K562 (cell line): ENCODE data around the gene ATP6V1G2. TPM values are rescaled to one million over a fixed set of nuclear protein-coding genes. Genes with fewer than 3 reads are reported as not detected.
A peak's percentile ranks its signal among the peaks of the same experiment; 100 is the strongest.

Source experiments
- ATAC-seq: fragments of 200-7000 bp; cut with Tn5 transposase; 3 replicates; pipeline ENCODE4 v1.9.1; 2020; ENCODE audit warnings: moderate library complexity
- BruUV-seq: library from RNA; stranded (reverse); fragments of 400-500 nt; replicated peaks from 2 replicates; lab custom pipeline; 2021; lab: Mats Ljungman, UMichigan
- CTCF ChIA-PET: fragments of 300-600 bp; formaldehyde crosslinking; extraction: SDS; loops from one replicate; lab custom pipeline; 2021; ENCODE audit warnings: low intra/inter-chr PET ratio; lab: Yijun Ruan, JAX
- POLR2A ChIA-PET: fragments of 300-600, 350-650 bp; sonication (Branson Sonifier 250); formaldehyde crosslinking; extraction: SDS; loops from one replicate; lab custom pipeline; 2021; ENCODE audit warnings: antibody characterized with exemption, inconsistent platforms; lab: Yijun Ruan, JAX
- DNase-seq, 4 experiments: peaks; one replicate each; pipeline versions ENCODE4 v3.0.0 to v3.0.0-alpha.2; 2011 to 2018; ENCODE audit warnings: low spot score in 3 of 4, mixed read lengths in 3 of 4; ENCODE audit errors: extremely low read depth in 1 of 4
- FAIRE-seq: peaks from 2 replicates; lab custom pipeline; 2011; peaks lifted over from hg19 to GRCh38; lab: Jason Lieb, UNC
- H2AFZ ChIP-seq: 2 replicates; pipeline ENCODE4 v1.6.0; 2011; ENCODE audit warnings: low read depth, low read length, control low read depth, inconsistent platforms
- H3K27ac ChIP-seq: fragments of 200-600 bp; 3 replicates; pipeline ENCODE4 v1.8.0; 2011; ENCODE audit warnings: low read depth, mild to moderate bottlenecking, control low read depth, inconsistent platforms, low read length, moderate library complexity, mixed read lengths; ENCODE audit errors: extremely low read depth
- H3K27me3 ChIP-seq, 2 experiments: fragments of 300-600 bp in 1 of 2; 2 replicates in 1 of 2; 3 replicates in 1 of 2; pipeline versions ENCODE4 v1.6.0 to v1.8.0; 2011; ENCODE audit warnings: inconsistent platforms in 2 of 2, low read length in 2 of 2, mild to moderate bottlenecking in 1 of 2, mixed read lengths in 1 of 2, moderate library complexity in 1 of 2; ENCODE audit not compliant: control insufficient read depth in 2 of 2, insufficient read depth in 2 of 2
- H3K36me3 ChIP-seq: fragments of 300-600 bp; 3 replicates; pipeline ENCODE4 v1.8.0; 2011; ENCODE audit warnings: mild to moderate bottlenecking, low read length, inconsistent platforms; ENCODE audit not compliant: control insufficient read depth, insufficient read depth
- H3K4me1 ChIP-seq, 2 experiments: fragments of 200-600 bp in 1 of 2; replicated peaks in 1 of 2; 2 replicates in 1 of 2; 3 replicates in 1 of 2; pipeline versions ENCODE4 v1.5.1 to v1.8.0; 2011; ENCODE audit warnings: inconsistent platforms in 2 of 2, low read length in 2 of 2, mild to moderate bottlenecking in 1 of 2, mixed read lengths in 1 of 2, moderate library complexity in 1 of 2; ENCODE audit not compliant: control insufficient read depth in 2 of 2, insufficient read depth in 2 of 2
- H3K4me2 ChIP-seq: 2 replicates; pipeline ENCODE4 v1.6.1; 2011; ENCODE audit warnings: low read length, control low read depth, inconsistent platforms, mixed read lengths; ENCODE audit not compliant: insufficient read depth
- H3K4me3 ChIP-seq: fragments of 200-600 bp; sonication (generic), shearing (Covaris generic); 2 replicates; pipeline ENCODE4 v1.5.1; 2016; ENCODE audit warnings: control low read depth, inconsistent platforms
- H3K79me2 ChIP-seq: fragments of 200-600 bp; 3 replicates; pipeline ENCODE4 v1.8.0; 2011; ENCODE audit warnings: low read length, inconsistent platforms; ENCODE audit not compliant: control insufficient read depth, insufficient read depth
- H3K9ac ChIP-seq, 2 experiments: 2 replicates each; pipeline versions ENCODE4 v1.6.0 to v1.6.1; 2011; ENCODE audit warnings: low read depth in 2 of 2, low read length in 2 of 2, control low read depth in 1 of 2, inconsistent platforms in 1 of 2, mild to moderate bottlenecking in 1 of 2, mixed read lengths in 1 of 2; ENCODE audit not compliant: insufficient read depth in 1 of 2
- H3K9me1 ChIP-seq: one replicate; pipeline ENCODE4 v1.6.0; 2011; ENCODE audit warnings: inconsistent platforms, mild to moderate bottlenecking, low read length, moderate library complexity; ENCODE audit not compliant: control insufficient read depth, insufficient read depth
- H3K9me3 ChIP-seq: replicated peaks from 2 replicates; pipeline ENCODE4 v1.5.1; 2011; ENCODE audit warnings: low read depth, low read length, inconsistent platforms; ENCODE audit not compliant: control insufficient read depth, insufficient read depth
- H4K20me1 ChIP-seq: replicated peaks from 2 replicates; pipeline ENCODE4 v1.6.1; 2011; ENCODE audit warnings: low read length, inconsistent platforms, mixed read lengths; ENCODE audit not compliant: control insufficient read depth, insufficient read depth
- NFYB ChIP-seq: IDR thresholded peaks from 2 replicates; pipeline ENCODE4 v1.6.1; 2011; ENCODE audit warnings: mild to moderate bottlenecking, moderate library complexity; ENCODE audit not compliant: insufficient read length; ENCODE audit errors: extremely low read depth
- POLR2A ChIP-seq: fragments of 450-650 bp; conservative IDR thresholded peaks from 2 replicates; pipeline ENCODE4 v1.6.1; 2016
- RBFOX2 ChIP-seq: fragments of 200-400 bp; formaldehyde crosslinking; IDR thresholded peaks from 2 replicates; pipeline ENCODE4 v1.6.1; 2017; ENCODE audit warnings: low read depth, mild to moderate bottlenecking, low read length, moderate library complexity
- ZNF57 ChIP-seq: fragments of 450-650 bp; formaldehyde crosslinking; IDR thresholded peaks from 2 replicates; pipeline ENCODE4 v1.4.0; 2020; ENCODE audit warnings: mild to moderate bottlenecking, moderate library complexity
- WGBS: fragments of 100-300 bp; shearing (Covaris generic); methylation state at CpG from one replicate; pipeline ENCODE4 v1.1.6; 2016; ENCODE audit warnings: low coverage, mixed read lengths; ENCODE audit not compliant: insufficient coverage; ENCODE audit errors: missing lambda C conversion rate; 5-methylcytosine and 5-hydroxymethylcytosine counted together
- in situ Hi-C: fragments of 300-500 bp; cut with MboI; formaldehyde crosslinking; loops from 4 replicates; pipeline ENCODE4 v1.15.0; 2018; ENCODE audit warnings: inconsistent platforms, mixed read lengths
- intact Hi-C: fragments of 100-400 bp; cut with micrococcal nuclease; formaldehyde crosslinking; loops from 2 replicates; pipeline ENCODE4 v1.14.2; 2022
- polyA plus RNA-seq, 8 experiments: library from polyadenylated mRNA; depleted of rRNA in 4 of 8; stranded (reverse) in 5 of 8; unstranded in 3 of 8; fragments of >200 nt; fragmentation: Nextera tagmentation in 2 of 8; fragmentation: Illumina TruSeq in 1 of 8; extraction: Ambion mirVana in 2 of 8; extraction: Trizol in 1 of 8; gene quantifications; 2 replicates each; pipeline versions ENCODE4 v1.2.1 to v1.2.3, GENCODE V29; 2011 to 2014; ENCODE audit warnings: inconsistent platforms in 1 of 8, missing spikeins in 1 of 8
- total RNA-seq, 7 experiments: library from RNA; depleted of rRNA in 6 of 7; stranded (reverse); fragments of >200 nt in 6 of 7; fragmentation: Illumina TruSeq in 2 of 7; extraction: Trizol in 2 of 7; gene quantifications; 2 replicates each; pipeline versions ENCODE4 v1.2.1 to v1.2.3, GENCODE V29; 2011 to 2021; ENCODE audit warnings: low replicate concordance in 1 of 7
- TF ChIP-seq, protein P1 (sequence below), 2 experiments: fragments of 450-650 bp in 1 of 2; IDR thresholded peaks; 2 replicates each; pipeline ENCODE4 v1.6.1; 2011 to 2017; ENCODE audit warnings: low read depth in 2 of 2, antibody characterized with exemption in 1 of 2, borderline replicate concordance in 1 of 2, low read length in 1 of 2, mild to moderate bottlenecking in 1 of 2, mixed read lengths in 1 of 2; ENCODE audit not compliant: control insufficient read depth in 1 of 2
- TF ChIP-seq, protein P2 (sequence below): sonication (generic); formaldehyde crosslinking; IDR thresholded peaks from 2 replicates; pipeline ENCODE4 v1.4.0; 2020; ENCODE audit warnings: mild to moderate bottlenecking, missing genetic modification reagents
- TF ChIP-seq, protein P3 (sequence below): sonication (generic); formaldehyde crosslinking; IDR thresholded peaks from 2 replicates; pipeline ENCODE4 v1.8.1; 2023; ENCODE audit warnings: missing genetic modification reagents, mild to moderate bottlenecking, borderline replicate concordance

Gene ATP6V1G2
- total and polyA plus RNA-seq, 9 of the 15 experiments (the other 6 are each of a cell fraction or from before 2014, with no cell fraction given): 0.14 to 1.5 (median 0.33) TPM

DNA sequence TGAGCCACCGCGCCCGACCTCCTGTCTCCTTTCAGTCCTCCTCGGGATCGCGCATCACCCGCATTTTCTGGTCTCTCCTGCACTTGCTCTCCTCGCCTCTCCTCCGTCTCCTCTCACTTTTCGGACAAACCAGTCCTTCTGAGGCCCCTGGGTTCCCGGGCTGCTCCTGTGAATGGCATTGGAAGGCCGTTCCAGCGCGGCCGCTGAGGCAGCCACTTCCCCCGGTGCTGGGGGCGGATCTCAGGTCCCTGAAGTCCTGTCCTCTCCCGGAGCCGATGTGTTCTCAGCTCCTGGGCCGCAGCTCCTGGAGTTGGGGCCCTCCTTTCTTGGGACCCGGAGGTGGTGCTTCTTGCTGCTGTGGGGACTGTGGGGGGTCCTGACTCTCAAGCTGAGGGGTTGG is 47.7 kb downstream of the ATP6V1G2 start (continued):
- TF ChIP-seq, protein P1, sequence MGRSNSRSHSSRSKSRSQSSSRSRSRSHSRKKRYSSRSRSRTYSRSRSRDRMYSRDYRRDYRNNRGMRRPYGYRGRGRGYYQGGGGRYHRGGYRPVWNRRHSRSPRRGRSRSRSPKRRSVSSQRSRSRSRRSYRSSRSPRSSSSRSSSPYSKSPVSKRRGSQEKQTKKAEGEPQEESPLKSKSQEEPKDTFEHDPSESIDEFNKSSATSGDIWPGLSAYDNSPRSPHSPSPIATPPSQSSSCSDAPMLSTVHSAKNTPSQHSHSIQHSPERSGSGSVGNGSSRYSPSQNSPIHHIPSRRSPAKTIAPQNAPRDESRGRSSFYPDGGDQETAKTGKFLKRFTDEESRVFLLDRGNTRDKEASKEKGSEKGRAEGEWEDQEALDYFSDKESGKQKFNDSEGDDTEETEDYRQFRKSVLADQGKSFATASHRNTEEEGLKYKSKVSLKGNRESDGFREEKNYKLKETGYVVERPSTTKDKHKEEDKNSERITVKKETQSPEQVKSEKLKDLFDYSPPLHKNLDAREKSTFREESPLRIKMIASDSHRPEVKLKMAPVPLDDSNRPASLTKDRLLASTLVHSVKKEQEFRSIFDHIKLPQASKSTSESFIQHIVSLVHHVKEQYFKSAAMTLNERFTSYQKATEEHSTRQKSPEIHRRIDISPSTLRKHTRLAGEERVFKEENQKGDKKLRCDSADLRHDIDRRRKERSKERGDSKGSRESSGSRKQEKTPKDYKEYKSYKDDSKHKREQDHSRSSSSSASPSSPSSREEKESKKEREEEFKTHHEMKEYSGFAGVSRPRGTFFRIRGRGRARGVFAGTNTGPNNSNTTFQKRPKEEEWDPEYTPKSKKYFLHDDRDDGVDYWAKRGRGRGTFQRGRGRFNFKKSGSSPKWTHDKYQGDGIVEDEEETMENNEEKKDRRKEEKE (IDR thresholded peaks at IDR 0.05; ENCODE audit: borderline replicate concordance in 1 of 2, control insufficient read depth in 1 of 2, low read depth in 2 of 2, low read length in 1 of 2): no peak

DNA sequence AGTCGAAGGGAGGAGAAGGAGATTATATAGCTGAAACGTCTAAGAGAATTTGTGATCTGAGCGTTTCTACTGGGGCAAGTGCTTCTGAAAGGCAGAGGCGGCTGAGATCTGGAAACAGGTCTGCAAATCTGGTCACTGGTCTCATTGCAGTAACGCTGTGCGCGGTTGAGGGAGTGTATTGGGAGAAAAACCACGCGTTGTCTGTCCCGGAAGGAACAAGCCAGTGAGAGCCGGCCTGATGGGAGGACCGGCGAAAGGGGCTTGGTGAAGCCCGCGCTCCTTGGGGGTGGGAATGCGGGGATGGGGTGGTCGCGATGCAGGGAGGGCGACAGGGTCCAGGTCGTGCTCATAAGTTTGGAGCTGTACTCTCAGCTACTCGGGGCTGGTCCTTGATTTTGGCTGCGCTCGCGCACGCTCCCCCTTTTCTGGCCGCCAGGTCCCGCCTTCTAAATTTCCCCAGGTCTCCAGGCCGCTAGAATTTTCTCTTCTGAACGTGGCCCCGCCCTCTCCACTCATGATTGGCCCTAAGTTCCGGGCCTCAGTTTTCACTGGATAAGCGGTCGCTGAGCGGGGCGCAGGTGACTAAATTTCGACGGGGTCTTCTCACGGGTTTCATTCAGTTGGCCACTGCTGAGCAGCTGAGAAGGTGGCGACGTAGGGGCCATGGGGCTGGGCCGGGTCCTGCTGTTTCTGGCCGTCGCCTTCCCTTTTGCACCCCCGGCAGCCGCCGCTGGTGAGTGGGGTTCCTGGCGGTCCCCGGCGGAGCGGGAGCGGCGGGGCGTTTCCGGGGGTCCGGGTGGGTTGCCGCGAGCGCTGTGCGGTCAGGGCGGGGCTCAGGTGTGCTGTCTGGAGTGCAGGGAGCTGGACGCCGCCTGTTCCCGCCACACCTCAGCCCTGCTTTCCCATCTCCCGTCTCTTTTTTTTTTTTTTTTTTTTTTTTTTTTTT is 48.6 kb downstream of the ATP6V1G2 start, which contains the start of gene MICB:
TSS of gene MICB (plus strand) at position 615 of the 946 bp plus-strand sequence. CDS start at position 664, 49 bp downstream.
- WGBS: under 1% methylated on average over 63 of the region's 64 CpGs
- Histone ChIP-seq H3K79me2 (peaks cover 36% of the 10 kb centered on the region; the same call in 2 of the 3 replicates), H3K36me3 (no peaks in the 10 kb centered on the region), H3K9me1 (no peaks in the 10 kb centered on the region), H3K9ac (peak within 1 kb of the TSS; percentile 67 to 96), H3K27me3 (no peaks in the 10 kb centered on the region), H4K20me1 (peaks cover 7% of the 10 kb centered on the region; the same call in 1 of the 2 replicates), H3K4me2 (peak within 1 kb of the TSS; percentile 87), H3K4me3 (peak within 1 kb of the TSS; percentile 88), H3K9me3 (no peaks in the 10 kb centered on the region), H2AFZ (peak within 1 kb of the TSS; percentile 89), H3K27ac (peak within 1 kb of the TSS; percentile 71), H3K4me1 (peaks cover 27 to 44% of the 10 kb centered on the region in 2 experiments)
- DNase-seq (peak; percentile 86 to 97 (median 88)), ATAC-seq (peak; percentile 80), FAIRE-seq (peak; percentile 84)
- no TSS peak for BruUV-seq
- in situ Hi-C loops (loop anchor here (5.0 kb wide), 1 partner anchor 34 kb away; no protein-coding TSS in a partner anchor), intact Hi-C loops (no loop called here)
- POLR2A ChIA-PET: interaction anchor here (0.6 to 2.5 kb wide), 16 partner anchors 10 to 333 kb away, joined by 3 to 23 read pairs (median 4); partner anchors contain the start of genes CSNK2B and DDX39B
- CTCF ChIA-PET: interaction anchor here (0.6 kb wide), 1 partner anchor 99 kb away, joined by 7 read pairs; no protein-coding TSS in a partner anchor
- TF ChIP-seq ZNF57 (CRISPR knock-in tag): no peak
- peak; percentile 87 for TF ChIP-seq RBFOX2
- peak; percentile 79 for TF ChIP-seq POLR2A
- TF ChIP-seq NFYB: peak; percentile 67
- TF ChIP-seq, protein P2, sequence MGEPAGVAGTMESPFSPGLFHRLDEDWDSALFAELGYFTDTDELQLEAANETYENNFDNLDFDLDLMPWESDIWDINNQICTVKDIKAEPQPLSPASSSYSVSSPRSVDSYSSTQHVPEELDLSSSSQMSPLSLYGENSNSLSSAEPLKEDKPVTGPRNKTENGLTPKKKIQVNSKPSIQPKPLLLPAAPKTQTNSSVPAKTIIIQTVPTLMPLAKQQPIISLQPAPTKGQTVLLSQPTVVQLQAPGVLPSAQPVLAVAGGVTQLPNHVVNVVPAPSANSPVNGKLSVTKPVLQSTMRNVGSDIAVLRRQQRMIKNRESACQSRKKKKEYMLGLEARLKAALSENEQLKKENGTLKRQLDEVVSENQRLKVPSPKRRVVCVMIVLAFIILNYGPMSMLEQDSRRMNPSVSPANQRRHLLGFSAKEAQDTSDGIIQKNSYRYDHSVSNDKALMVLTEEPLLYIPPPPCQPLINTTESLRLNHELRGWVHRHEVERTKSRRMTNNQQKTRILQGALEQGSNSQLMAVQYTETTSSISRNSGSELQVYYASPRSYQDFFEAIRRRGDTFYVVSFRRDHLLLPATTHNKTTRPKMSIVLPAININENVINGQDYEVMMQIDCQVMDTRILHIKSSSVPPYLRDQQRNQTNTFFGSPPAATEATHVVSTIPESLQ: peak; percentile 51; the same call in 1 of the 2 replicates
- TF ChIP-seq, protein P3, sequence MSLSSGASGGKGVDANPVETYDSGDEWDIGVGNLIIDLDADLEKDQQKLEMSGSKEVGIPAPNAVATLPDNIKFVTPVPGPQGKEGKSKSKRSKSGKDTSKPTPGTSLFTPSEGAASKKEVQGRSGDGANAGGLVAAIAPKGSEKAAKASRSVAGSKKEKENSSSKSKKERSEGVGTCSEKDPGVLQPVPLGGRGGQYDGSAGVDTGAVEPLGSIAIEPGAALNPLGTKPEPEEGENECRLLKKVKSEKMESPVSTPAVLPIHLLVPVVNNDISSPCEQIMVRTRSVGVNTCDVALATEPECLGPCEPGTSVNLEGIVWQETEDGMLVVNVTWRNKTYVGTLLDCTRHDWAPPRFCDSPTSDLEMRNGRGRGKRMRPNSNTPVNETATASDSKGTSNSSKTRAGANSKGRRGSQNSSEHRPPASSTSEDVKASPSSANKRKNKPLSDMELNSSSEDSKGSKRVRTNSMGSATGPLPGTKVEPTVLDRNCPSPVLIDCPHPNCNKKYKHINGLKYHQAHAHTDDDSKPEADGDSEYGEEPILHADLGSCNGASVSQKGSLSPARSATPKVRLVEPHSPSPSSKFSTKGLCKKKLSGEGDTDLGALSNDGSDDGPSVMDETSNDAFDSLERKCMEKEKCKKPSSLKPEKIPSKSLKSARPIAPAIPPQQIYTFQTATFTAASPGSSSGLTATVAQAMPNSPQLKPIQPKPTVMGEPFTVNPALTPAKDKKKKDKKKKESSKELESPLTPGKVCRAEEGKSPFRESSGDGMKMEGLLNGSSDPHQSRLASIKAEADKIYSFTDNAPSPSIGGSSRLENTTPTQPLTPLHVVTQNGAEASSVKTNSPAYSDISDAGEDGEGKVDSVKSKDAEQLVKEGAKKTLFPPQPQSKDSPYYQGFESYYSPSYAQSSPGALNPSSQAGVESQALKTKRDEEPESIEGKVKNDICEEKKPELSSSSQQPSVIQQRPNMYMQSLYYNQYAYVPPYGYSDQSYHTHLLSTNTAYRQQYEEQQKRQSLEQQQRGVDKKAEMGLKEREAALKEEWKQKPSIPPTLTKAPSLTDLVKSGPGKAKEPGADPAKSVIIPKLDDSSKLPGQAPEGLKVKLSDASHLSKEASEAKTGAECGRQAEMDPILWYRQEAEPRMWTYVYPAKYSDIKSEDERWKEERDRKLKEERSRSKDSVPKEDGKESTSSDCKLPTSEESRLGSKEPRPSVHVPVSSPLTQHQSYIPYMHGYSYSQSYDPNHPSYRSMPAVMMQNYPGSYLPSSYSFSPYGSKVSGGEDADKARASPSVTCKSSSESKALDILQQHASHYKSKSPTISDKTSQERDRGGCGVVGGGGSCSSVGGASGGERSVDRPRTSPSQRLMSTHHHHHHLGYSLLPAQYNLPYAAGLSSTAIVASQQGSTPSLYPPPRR (CRISPR knock-in tag): no peak
